Measurements from ENCODE around the gene PRELID2.
"Not testable (repeated sequence)": the region's sequence is repeated elsewhere in the genome, so short reads cannot be mapped to it uniquely, and the experiment has no call there.

Gene PRELID2

GRCh38 chr5:145838276-145838675, 3.1 kb upstream of the PRELID2 start:
- no peak for DNase-seq

DNA sequence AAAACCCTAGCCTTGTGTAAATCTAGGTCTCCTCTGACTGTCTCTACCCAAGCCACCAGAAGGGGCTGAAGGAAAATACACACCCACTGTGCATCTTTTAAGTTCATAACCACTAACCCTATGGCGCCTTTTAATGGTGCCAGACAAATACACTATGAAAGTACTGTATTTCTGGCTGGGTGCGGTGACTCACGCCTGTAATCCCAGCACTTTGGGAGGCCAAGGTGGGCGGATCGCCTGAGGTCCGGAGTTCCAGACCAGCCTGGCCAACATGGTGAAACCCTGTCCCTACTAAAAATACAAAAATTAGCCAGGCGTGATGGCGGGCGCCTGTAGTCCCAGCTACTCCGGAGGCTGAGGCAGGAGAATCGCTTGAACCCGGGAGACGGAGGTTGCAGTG, 1.1 kb upstream of the PRELID2 start:
- not testable (repeated sequence) for DNase-seq

- DNase-seq, result no peak
Measured at GRCh38 chr5:145835848-145836239, 702 bp upstream of the PRELID2 start.

- DNase-seq, result no peak
Measured at GRCh38 chr5:145834554-145834916, 607 bp downstream of the PRELID2 start.

- no peak for DNase-seq
Measured at GRCh38 chr5:145833631-145834200, 1.4 kb downstream of the PRELID2 start.

GRCh38 chr5:145830594-145830993, 4.5 kb downstream of the PRELID2 start:
- no peak for DNase-seq

DNA sequence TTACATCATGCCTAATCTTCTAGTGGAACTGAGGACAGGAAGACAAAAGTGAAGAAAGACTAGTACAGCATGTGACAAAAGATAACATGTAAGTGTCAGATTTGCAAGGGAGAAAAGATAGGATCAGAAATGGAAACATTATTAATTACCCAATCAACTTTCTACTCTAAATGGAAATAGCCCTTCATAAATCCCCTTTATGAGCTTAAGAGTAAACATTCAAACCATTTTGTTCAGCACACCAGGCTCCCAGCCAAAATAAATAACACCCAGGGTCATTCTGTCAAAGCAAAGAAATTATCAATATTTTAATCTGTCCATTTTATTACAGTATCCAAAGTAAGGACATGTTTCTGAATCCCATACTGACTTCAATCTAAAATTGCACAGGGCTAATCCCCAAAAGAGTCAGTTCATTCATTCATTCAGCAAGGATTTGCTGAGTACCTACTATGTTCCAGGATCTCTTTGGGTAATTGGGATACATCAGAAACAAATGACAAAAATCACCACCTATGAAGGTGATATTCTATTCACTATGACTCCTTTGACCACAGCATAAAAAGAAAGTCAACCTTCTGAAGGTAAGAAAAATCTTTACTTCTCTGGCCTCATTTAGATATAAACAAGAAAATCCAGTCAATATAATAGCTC, 5.3 kb downstream of the PRELID2 start:
- no peak for DNase-seq

DNA sequence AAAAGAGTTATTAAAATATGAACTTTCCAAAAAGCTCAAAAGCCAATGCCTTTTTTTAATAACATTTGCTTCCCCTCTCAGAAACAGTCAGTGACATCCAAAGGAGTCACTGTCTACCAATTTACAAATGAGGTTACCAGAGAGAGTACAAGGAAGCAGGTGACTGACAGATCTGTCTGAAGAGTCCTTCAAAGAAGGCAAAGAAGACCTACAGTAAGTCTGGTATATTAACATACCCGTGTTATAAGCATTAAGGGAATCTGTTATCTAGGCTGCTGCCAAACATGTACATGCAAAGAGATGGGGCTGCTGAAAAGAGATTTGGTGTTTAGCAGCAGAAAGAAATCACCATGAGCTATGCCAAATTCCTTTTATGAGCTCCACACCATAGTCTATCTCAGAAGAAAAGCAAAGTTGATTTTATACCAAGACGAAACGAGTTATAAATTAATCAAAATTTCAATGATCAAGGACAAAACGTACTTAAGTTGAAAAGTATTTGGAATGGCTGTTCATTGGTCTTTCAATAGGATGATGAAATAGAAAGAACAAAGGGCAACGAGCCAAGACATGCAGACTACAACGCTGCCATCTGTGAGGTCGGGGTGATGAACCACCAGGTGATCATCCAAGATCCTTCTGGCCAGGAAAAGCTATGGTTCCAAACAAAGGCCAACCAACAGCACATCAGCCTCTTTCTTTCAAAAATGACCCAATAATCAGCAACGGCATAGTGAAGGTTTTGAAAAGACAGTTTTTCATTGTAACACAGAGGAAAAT, 8.1 kb downstream of the PRELID2 start:
- no peak for DNase-seq

DNA sequence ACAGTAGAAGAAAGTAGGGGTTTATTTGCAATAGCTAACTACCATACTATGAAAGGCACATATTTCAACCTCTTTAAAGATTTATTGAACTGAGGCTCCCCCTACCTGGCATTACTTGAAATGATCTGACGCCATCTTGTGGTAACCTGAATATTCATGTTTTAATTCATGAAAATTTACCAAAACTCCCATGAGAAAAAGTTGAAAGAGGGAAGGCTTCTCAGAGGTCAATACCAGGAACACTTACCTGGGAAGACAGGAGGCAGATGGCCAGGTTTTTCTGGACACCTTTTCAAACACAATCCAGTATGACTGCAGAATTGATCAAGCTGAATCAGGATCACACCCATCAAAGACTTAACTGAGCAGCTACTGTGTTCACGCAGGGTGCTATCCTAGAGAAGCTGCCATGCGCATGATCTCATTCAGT, 9.4 kb downstream of the PRELID2 start:
- DNase-seq, result no peak

DNA sequence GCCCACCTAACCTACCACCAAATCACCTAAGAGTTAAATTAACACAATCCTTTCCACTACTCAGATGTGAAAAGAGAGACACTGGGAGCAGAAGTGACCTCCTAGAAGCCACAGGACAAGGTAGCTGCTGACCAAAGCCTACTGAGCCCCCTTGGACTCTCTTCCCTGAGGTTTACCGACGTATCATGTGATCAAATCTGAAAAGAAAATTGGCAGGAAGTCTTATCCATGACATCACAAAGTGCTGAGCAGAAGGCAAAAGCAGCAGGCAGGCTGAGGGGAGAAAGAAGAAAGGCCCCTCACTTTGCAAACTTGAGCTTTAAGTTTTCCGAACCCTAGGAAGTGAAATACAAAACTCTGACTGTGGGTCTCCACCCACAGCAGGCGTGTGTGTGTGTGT, 11.1 kb downstream of the PRELID2 start:
- no peak for DNase-seq

- DNase-seq, result no peak
Measured at GRCh38 chr5:145818604-145819003, 16.5 kb downstream of the PRELID2 start.

- no peak for DNase-seq
Measured at GRCh38 chr5:145812877-145813276, 22.3 kb downstream of the PRELID2 start.

GRCh38 chr5:145811834-145812625, 23.1 kb downstream of the PRELID2 start:
- no peak for DNase-seq

DNA sequence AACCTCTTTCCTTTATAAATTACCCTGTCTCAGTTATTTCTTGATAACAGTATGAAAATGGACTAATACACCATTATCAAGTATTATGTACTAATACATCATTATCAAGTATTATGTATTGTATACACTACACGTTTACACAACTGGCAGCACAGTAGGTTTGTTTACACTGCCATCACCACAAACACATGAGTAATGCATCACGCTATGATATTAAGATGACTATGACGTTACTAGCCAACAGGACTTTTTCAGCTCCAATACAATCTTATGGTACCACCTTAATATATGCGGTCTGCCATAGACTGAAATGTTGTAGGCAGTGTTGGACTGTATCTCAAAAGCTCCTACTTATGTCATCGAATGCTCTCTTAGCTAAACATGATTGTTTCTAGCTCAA, 28.2 kb downstream of the PRELID2 start:
- DNase-seq, result no peak

DNA sequence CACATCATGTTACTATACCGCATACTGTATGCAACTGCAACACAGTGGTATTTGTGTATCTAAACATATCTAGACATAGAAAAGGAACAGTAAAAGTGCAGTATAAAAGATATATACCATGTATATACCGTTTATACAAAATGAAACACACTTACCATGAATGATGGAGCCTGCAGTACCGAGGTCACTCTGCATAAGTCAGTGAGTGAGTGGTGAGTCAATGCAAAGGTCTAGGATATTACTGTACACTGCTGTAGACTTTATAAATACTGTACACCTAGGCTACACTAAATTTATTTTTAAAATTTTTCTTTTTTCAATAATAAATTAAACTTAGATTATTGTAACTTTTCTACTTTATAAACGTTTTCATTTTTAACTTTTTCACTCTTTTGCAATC, 29.3 kb downstream of the PRELID2 start:
- no peak for DNase-seq

- no peak for DNase-seq
Measured at GRCh38 chr5:145804701-145805100, 30.4 kb downstream of the PRELID2 start.

DNA sequence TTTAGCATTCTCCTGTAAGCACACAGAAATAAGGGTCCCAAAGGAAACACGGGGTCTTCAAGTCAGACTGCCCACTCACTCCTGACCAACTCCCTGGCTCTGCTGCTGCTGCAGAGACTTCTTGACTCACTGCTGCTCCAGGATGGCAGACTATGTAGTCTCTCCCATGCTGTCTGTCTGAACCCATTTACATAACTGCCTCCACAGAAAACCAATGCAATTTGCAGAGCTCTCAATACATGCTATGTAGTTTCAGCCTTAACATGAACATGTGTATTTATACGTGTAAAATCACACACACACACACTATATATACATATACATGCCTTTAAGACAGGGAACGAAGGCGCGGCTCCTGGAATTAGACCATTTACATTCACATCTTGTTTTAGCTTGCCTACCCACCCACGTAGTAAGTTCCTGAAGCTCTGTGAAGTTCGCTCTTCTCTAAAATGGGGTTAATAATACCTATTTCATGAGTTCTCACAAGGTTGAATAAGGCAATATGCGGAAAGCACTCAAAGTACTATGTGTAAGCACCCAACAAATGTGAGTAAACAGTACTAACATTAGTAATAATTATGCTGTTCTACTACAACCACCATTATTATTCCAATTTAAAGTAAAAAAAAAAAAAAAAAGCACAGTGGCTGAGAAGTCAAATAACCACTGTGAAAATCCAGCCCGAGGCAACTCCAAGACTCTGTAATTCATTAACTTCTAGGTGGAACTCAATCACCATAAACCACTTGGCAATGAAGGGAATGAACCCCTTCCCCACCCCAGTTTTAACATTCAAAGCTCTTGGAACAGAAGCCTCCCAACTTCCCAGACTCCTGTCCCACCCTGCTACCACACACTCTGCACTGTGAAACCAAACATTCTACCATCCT, 31.8 kb downstream of the PRELID2 start:
- DNase-seq, result no peak

GRCh38 chr5:145801195-145801594, 33.9 kb downstream of the PRELID2 start:
- DNase-seq, result no peak

- DNase-seq, result no peak
Measured at GRCh38 chr5:145800181-145800580, 35.0 kb downstream of the PRELID2 start.

DNA sequence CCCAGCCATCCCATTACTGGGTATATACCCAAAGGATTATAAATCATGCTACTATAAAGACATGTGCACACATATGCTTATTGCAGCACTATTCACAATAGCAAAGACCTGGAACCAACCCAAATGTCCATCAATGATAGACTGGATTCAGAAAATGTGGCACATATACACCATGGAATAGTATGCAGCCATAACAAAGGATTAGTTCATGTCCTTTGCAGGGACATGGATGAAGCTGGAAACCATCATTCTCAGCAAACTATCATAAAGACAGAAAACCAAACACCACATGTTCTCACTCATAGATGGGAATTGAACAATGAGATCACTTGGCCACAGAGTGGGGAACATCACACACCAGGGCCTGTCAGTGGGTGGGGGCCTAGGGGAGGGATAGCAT, 36.6 kb downstream of the PRELID2 start:
- not testable (repeated sequence) for DNase-seq

GRCh38 chr5:145797336-145797735, 37.8 kb downstream of the PRELID2 start:
- no peak for DNase-seq

GRCh38 chr5:145796318-145796717, 38.8 kb downstream of the PRELID2 start:
- DNase-seq, result no peak

All from NCI-H1436 treated with DMSO at 0.1 percent for 48 hours (cell line).